Activated B cell treated with CpG ODN at 0.5 μM for 24 hours (primary cell): ENCODE data around the gene DNAJC1. TPM values are rescaled to one million over a fixed set of nuclear protein-coding genes. Genes with fewer than 3 reads are reported as not detected.
A peak's percentile ranks its signal among the peaks of the same experiment; 100 is the strongest.

Experiments
- ATAC-seq: fragments of 200-7000 bp; cut with Tn5 transposase; one replicate; pipeline ENCODE4 v1.10.0; 2021; ENCODE audit warnings: low read depth, mild to moderate bottlenecking, moderate library complexity
- CTCF ChIA-PET: fragments of 350-600 bp; sonication (Branson Sonifier 250); formaldehyde crosslinking; loops from one replicate; lab custom pipeline; 2021; ENCODE audit warnings: antibody characterized with exemption; lab: Charles Lee
- POLR2A ChIA-PET: fragments of 350-600 bp; sonication (Branson Sonifier 250); formaldehyde crosslinking; loops from one replicate; lab custom pipeline; 2021; ENCODE audit warnings: antibody characterized with exemption; lab: Charles Lee
- DNase-seq: peaks from one replicate; pipeline ENCODE4 v3.0.0; 2022
- H3K27ac Mint-ChIP-seq: one replicate; pipeline ENCODE4 v1.8.0; 2020; ENCODE audit warnings: mixed read lengths
- H3K27me3 Mint-ChIP-seq: one replicate; pipeline ENCODE4 v1.8.0; 2021; ENCODE audit warnings: mixed read lengths
- H3K36me3 Mint-ChIP-seq: one replicate; pipeline ENCODE4 v1.8.0; 2021; ENCODE audit warnings: low read depth, mixed read lengths
- H3K4me1 Mint-ChIP-seq: one replicate; pipeline ENCODE4 v1.8.0; 2021; ENCODE audit warnings: mixed read lengths
- H3K4me3 Mint-ChIP-seq: one replicate; pipeline ENCODE4 v1.8.0; 2020; ENCODE audit warnings: mild to moderate bottlenecking, mixed read lengths
- H3K9me3 Mint-ChIP-seq: one replicate; pipeline ENCODE4 v1.8.0; 2020; ENCODE audit warnings: mixed read lengths
- intact Hi-C: fragments of 100-400 bp; cut with micrococcal nuclease; formaldehyde crosslinking; loops from one replicate; pipeline ENCODE4 v1.15.1; 2024
- total RNA-seq: library from RNA; stranded (reverse); gene quantifications from 2 replicates; pipeline ENCODE4 v1.2.3, GENCODE V29; 2022
- TF ChIP-seq, protein P1 (sequence below): fragments of 200-600 bp; IDR thresholded peaks from one replicate; pipeline ENCODE4 v1.8.0; 2022; ENCODE audit warnings: antibody characterized with exemption, mild to moderate bottlenecking

Gene DNAJC1
- total RNA-seq, 1 donor from 2014 or later, result 10.9 TPM

DNA sequence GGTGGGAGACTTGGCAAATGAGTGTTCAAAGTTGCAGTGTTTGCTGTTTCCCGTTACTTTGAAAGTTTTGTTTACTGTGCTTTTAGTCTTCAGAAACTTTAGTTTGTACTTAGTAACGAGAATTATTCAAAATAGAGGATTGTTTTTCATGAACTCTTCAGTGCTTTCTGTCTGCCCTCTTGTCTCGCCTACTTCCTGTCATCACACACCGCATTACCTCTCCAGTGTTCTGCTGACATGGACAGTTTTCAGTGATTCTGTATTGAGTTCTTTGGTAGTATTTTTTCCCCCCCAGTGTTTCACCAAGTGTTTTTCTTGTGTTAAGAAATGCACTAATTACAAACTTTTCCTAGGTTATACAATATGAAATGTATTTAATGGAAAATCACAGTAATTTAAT lies 262.5 kb downstream of the DNAJC1 start:
- Mint-ChIP-seq H3K4me1 (peaks cover 2% of the 10 kb centered on the region), H3K9me3 (no peaks in the 10 kb centered on the region), H3K27ac (no peak overlapping the region), H3K4me3 (no peak overlapping the region), H3K27me3 (no peaks in the 10 kb centered on the region), H3K36me3 (peaks cover 83% of the 10 kb centered on the region)
- ChIA-PET CTCF (no interaction called here), POLR2A (no interaction called here)
- TF ChIP-seq, protein P1, sequence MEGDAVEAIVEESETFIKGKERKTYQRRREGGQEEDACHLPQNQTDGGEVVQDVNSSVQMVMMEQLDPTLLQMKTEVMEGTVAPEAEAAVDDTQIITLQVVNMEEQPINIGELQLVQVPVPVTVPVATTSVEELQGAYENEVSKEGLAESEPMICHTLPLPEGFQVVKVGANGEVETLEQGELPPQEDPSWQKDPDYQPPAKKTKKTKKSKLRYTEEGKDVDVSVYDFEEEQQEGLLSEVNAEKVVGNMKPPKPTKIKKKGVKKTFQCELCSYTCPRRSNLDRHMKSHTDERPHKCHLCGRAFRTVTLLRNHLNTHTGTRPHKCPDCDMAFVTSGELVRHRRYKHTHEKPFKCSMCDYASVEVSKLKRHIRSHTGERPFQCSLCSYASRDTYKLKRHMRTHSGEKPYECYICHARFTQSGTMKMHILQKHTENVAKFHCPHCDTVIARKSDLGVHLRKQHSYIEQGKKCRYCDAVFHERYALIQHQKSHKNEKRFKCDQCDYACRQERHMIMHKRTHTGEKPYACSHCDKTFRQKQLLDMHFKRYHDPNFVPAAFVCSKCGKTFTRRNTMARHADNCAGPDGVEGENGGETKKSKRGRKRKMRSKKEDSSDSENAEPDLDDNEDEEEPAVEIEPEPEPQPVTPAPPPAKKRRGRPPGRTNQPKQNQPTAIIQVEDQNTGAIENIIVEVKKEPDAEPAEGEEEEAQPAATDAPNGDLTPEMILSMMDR, result no peak
- ATAC-seq, result no peak
- intact Hi-C loops, result no loop called here
- DNase-seq, result no peak

DNA sequence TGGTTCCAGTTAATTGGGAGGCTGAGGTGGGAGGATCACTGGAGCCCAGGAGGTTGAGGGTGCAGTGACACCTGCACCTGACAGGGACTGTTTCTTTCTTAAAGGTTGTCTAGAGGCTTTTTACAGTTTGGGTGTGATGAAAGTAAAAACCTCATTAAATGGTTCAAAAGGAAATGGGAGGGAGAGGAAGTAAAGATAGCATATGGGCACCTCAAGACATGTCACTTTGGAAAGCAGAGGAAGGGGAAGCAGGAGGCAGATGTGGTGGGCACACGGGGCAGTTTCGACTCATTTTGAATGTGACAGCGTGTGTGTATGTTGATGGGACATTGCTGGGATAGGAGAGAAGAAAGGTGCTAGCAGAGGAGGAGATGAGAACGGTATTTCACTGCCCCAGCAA lies 266.4 kb downstream of the DNAJC1 start:
- no peaks in the 10 kb centered on the region for H3K9me3 Mint-ChIP-seq
- intact Hi-C loops, result loop anchor here (10.0 kb wide), 1 partner anchor 218 kb away; no protein-coding TSS in a partner anchor
- ChIA-PET CTCF (no interaction called here), POLR2A (no interaction called here)
- no peak overlapping the region for H3K27ac Mint-ChIP-seq
- no peak overlapping the region for H3K4me3 Mint-ChIP-seq
- H3K4me1 Mint-ChIP-seq, result no peaks in the 10 kb centered on the region
- H3K27me3 Mint-ChIP-seq, result no peaks in the 10 kb centered on the region
- DNase-seq (no peak), ATAC-seq (no peak)
- H3K36me3 Mint-ChIP-seq, result peaks cover 76% of the 10 kb centered on the region
- TF ChIP-seq, protein P1, result no peak

DNA sequence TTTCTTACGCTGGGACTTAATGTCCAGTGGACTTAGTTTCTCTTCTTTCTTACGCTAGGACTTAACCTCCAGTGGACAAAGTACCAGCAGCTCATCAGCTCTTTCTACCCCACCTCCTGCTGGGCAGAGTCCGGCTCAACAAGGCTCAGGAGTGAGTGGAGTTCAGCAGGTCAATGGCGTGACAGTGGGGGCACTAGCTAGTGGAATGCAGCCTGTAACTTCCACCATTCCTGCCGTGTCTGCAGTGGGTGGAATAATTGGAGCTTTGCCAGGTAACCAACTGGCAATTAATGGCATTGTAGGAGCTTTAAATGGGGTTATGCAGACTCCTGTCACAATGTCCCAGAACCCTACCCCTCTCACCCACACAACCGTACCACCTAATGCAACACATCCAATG lies 269.8 kb downstream of the DNAJC1 start:
- intact Hi-C loops, result loop anchor here (10.0 kb wide), 1 partner anchor 221 kb away; no protein-coding TSS in a partner anchor
- H3K27ac Mint-ChIP-seq, result no peak overlapping the region
- H3K9me3 Mint-ChIP-seq, result no peaks in the 10 kb centered on the region
- peaks cover 69% of the 10 kb centered on the region for H3K36me3 Mint-ChIP-seq
- DNase-seq (no peak), ATAC-seq (no peak)
- no peak overlapping the region for H3K4me3 Mint-ChIP-seq
- H3K27me3 Mint-ChIP-seq, result no peaks in the 10 kb centered on the region
- no peaks in the 10 kb centered on the region for H3K4me1 Mint-ChIP-seq
- ChIA-PET POLR2A (no interaction called here), CTCF (interaction anchor here (3.4 kb wide), 1 partner anchor 237 kb away, joined by 21 read pairs; no protein-coding TSS in a partner anchor)
- TF ChIP-seq, protein P1, result no peak

DNA sequence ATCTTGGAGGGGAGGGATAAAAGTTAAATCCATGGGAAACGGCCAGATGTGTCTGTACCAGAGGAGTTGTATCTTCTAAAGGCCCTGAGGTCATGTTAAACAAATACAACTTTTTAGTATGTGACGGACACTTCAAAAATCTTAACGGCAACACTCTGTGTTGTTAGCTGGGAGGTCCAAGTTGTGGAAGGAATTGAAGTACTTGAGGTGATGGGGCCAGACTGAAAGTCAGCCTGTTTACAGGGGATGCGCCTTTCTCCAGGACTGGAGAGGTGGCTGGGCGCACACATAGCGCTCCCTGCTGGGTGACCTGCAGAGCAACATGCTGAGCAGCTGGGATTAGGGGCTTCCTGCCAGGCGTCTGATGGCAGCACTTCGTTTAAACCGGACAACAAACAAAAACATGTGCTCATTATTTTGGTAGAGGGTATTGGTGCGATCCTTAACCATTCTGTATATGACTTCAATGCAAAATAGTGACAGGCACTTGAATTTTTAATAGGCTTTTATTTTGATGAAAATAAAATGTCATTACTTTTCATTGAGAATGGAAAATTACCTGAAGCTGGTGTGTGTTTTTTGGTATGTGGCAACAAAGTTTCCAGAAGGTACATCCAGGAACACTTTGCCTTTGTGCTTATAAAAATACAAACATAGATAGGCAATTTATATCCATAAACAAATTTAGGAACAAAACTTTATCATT lies 271.3 kb downstream of the DNAJC1 start:
- Mint-ChIP-seq H3K36me3 (peaks cover 69% of the 10 kb centered on the region), H3K4me3 (no peak overlapping the region), H3K4me1 (no peaks in the 10 kb centered on the region), H3K27ac (no peak overlapping the region), H3K27me3 (no peaks in the 10 kb centered on the region), H3K9me3 (no peaks in the 10 kb centered on the region)
- ChIA-PET CTCF (interaction anchor here (1.1 to 3.4 kb wide), 4 partner anchors 82 to 238 kb away, joined by 3 to 21 read pairs (median 4); no protein-coding TSS in a partner anchor), POLR2A (no interaction called here)
- DNase-seq (no peak), ATAC-seq (peak; percentile 58)
- TF ChIP-seq, protein P1, result no peak
- intact Hi-C loops, result loop anchor here (1.0 to 10.0 kb wide), 2 partner anchors 223 to 237 kb away; no protein-coding TSS in a partner anchor

DNA sequence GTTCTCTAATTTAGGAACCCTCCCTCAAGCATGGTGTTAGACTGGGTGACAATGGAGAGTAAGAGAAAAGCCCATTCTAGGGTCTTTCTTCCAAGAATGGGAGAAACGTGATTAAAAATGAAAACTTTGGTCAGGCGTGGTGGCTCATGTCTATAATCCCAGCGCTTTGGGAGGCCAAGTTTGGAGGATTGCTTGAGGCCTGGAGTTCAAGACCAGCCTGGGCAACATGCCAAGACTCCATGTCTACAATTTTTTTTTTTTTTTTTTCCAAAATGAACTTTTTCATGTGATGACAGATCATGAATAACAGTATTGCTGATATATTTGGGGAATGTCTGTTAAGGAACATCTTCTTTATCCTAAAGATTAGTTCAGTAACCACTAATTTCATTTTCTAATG lies 274.9 kb downstream of the DNAJC1 start:
- DNase-seq (no peak), ATAC-seq (no peak)
- H3K4me1 Mint-ChIP-seq, result peaks cover 4% of the 10 kb centered on the region
- TF ChIP-seq, protein P1, result no peak
- H3K4me3 Mint-ChIP-seq, result no peak overlapping the region
- ChIA-PET POLR2A (no interaction called here), CTCF (no interaction called here)
- peaks cover 62% of the 10 kb centered on the region for H3K36me3 Mint-ChIP-seq
- intact Hi-C loops, result loop anchor here (5.0 kb wide), 1 partner anchor 36 kb away; no protein-coding TSS in a partner anchor
- H3K9me3 Mint-ChIP-seq, result no peaks in the 10 kb centered on the region
- H3K27ac Mint-ChIP-seq, result no peak overlapping the region
- H3K27me3 Mint-ChIP-seq, result no peaks in the 10 kb centered on the region
